A549 (cell line): ENCODE measurements around the gene MBD3. TPM values are rescaled to one million over a fixed set of nuclear protein-coding genes. Genes with fewer than 3 reads are reported as not detected.
A peak's percentile ranks its signal among the peaks of the same experiment; 100 is the strongest.

Source experiments
- ATAC-seq, 2 experiments: fragments of 200-7000 bp in 1 of 2; fragments of >200 bp in 1 of 2; cut with Nextera tagmentation in 1 of 2; cut with Tn5 transposase in 1 of 2; 3 replicates each; pipeline versions ENCODE4 v1.8.0 to v1.9.1; 2018 to 2020; ENCODE audit warnings: mild to moderate bottlenecking in 1 of 2, moderate library complexity in 1 of 2
- CTCF ChIA-PET: fragments of 300-600 bp; sonication (Branson Sonifier 250); formaldehyde crosslinking; extraction: SDS; loops from one replicate; lab custom pipeline; 2021; ENCODE audit warnings: antibody characterized with exemption, inconsistent platforms; lab: Yijun Ruan, JAX
- POLR2A ChIA-PET: fragments of 350-600 bp; formaldehyde crosslinking; extraction: SDS; loops from one replicate; lab custom pipeline; 2021; ENCODE audit warnings: antibody characterized with exemption, inconsistent platforms; lab: Yijun Ruan, JAX
- DNase-seq, 2 experiments: peaks; one replicate each; pipeline versions ENCODE4 v3.0.0 to v3.0.0-alpha.2; 2011 to 2016; ENCODE audit warnings: low read depth in 1 of 2, low spot score in 1 of 2
- FAIRE-seq: peaks from 2 replicates; lab custom pipeline; 2011; peaks lifted over from hg19 to GRCh38; lab: Jason Lieb, UNC
- H3K27ac ChIP-seq, 2 experiments: fragments of >200 bp; sonication (Bioruptor Twin); formaldehyde crosslinking; 3 replicates each; pipeline ENCODE4 v1.5.1; 2016 to 2017
- H3K4me1 ChIP-seq: fragments of >200 bp; sonication (Bioruptor Twin); formaldehyde crosslinking; 3 replicates; pipeline ENCODE4 v1.6.1; 2016
- H3K4me2 ChIP-seq: fragments of >200 bp; sonication (Bioruptor Twin); formaldehyde crosslinking; 3 replicates; pipeline ENCODE4 v1.6.1; 2016
- H3K4me3 ChIP-seq: fragments of >200 bp; sonication (Bioruptor Twin); formaldehyde crosslinking; 3 replicates; pipeline ENCODE4 v1.5.1; 2016
- H3K9me3 ChIP-seq: fragments of >200 bp; sonication (Bioruptor Twin); formaldehyde crosslinking; 3 replicates; pipeline ENCODE4 v1.6.1; 2016
- CEBPB ChIP-seq, 2 experiments: fragments of >200 bp in 1 of 2; sonication (Bioruptor Twin) in 1 of 2; formaldehyde crosslinking in 1 of 2; IDR thresholded peaks; 2 replicates each; pipeline ENCODE4 v1.6.1; 2012 to 2016
- CHD2 ChIP-seq: fragments of 150-350 bp; IDR thresholded peaks from 2 replicates; pipeline ENCODE4 v1.6.1; 2014; ENCODE audit warnings: low read length; ENCODE audit not compliant: partially characterized antibody
- HMGXB4 ChIP-seq: fragments of 250-450 bp; sonication (Bioruptor Pico); IDR thresholded peaks from 2 replicates; pipeline ENCODE4 v1.5.0; 2021; ENCODE audit warnings: mild to moderate bottlenecking, moderate library complexity, borderline replicate concordance
- HOXA7 ChIP-seq: fragments of 250-450 bp; sonication (Bioruptor Pico); IDR thresholded peaks from 2 replicates; pipeline ENCODE4 v1.5.0; 2020; ENCODE audit warnings: mild to moderate bottlenecking, moderate library complexity
- HOXB13 ChIP-seq: fragments of 250-450 bp; sonication (Bioruptor Pico); IDR thresholded peaks from 2 replicates; pipeline ENCODE4 v1.5.0; 2020; ENCODE audit warnings: low read depth, mild to moderate bottlenecking, moderate library complexity
- JUNB ChIP-seq: fragments of >200 bp; sonication (Bioruptor Twin); formaldehyde crosslinking; IDR thresholded peaks from 2 replicates; pipeline ENCODE4 v1.6.1; 2016
- MAZ ChIP-seq: fragments of 150-350 bp; IDR thresholded peaks from 2 replicates; pipeline ENCODE4 v1.6.1; 2014; ENCODE audit warnings: antibody characterized with exemption, low read depth, low read length, borderline replicate concordance
- NPAS2 ChIP-seq: fragments of 250-450 bp; sonication (Bioruptor Pico); IDR thresholded peaks from 2 replicates; pipeline ENCODE4 v1.8.0; 2022; ENCODE audit warnings: mild to moderate bottlenecking, moderate library complexity, borderline replicate concordance
- PHF8 ChIP-seq: fragments of 200-600 bp; sonication (generic); IDR thresholded peaks from 2 replicates; pipeline ENCODE4 v1.6.1; 2016; ENCODE audit warnings: low read depth, mild to moderate bottlenecking, antibody characterized with exemption, moderate library complexity, borderline replicate concordance
- POLR2A ChIP-seq: IDR thresholded peaks from 2 replicates; pipeline ENCODE4 v1.6.1; 2012; ENCODE audit warnings: mild to moderate bottlenecking, low read length
- RAD21 ChIP-seq, 2 experiments: fragments of >200 bp in 1 of 2; sonication (Bioruptor Twin) in 1 of 2; formaldehyde crosslinking in 1 of 2; IDR thresholded peaks in 1 of 2; conservative IDR thresholded peaks in 1 of 2; 2 replicates in 1 of 2; 3 replicates in 1 of 2; pipeline ENCODE4 v1.6.1; 2012 to 2018; ENCODE audit warnings: inconsistent platforms in 1 of 2
- RCOR1 ChIP-seq: fragments of 150-350 bp; IDR thresholded peaks from 2 replicates; pipeline ENCODE4 v1.6.1; 2014; ENCODE audit warnings: antibody characterized with exemption, low read length, low read depth
- SMC3 ChIP-seq: fragments of >200 bp; sonication (Bioruptor Twin); formaldehyde crosslinking; IDR thresholded peaks from 3 replicates; pipeline ENCODE4 v1.6.1; 2018; ENCODE audit warnings: inconsistent platforms
- TFCP2L1 ChIP-seq: fragments of 250-450 bp; sonication (Bioruptor Pico); IDR thresholded peaks from 2 replicates; pipeline ENCODE4 v1.5.0; 2021; ENCODE audit warnings: mild to moderate bottlenecking
- USF2 ChIP-seq: fragments of 450-650 bp; IDR thresholded peaks from 2 replicates; pipeline ENCODE4 v1.6.1; 2014; ENCODE audit warnings: antibody characterized with exemption
- ZC3H11A ChIP-seq: fragments of 450-650 bp; IDR thresholded peaks from 2 replicates; pipeline ENCODE4 v1.6.1; 2014; ENCODE audit warnings: antibody characterized with exemption, mild to moderate bottlenecking
- WGBS: methylation state at CpG from one replicate; pipeline ENCODE4 v1.1.6; 2017; ENCODE audit errors: missing lambda C conversion rate; 5-methylcytosine and 5-hydroxymethylcytosine counted together
- polyA plus RNA-seq, 4 experiments: library from polyadenylated mRNA; depleted of rRNA in 3 of 4; stranded (reverse); fragments of >200 nt; fragmentation: RNase III in 1 of 4; extraction: RNeasy Plus Mini Kit Qiagen cat#74134 plus additional on column Dnase treatment in 1 of 4; gene quantifications; 2 replicates in 3 of 4; 3 replicates in 1 of 4; pipeline ENCODE4 v1.2.3, GENCODE V29; 2011 to 2017

The MBD3 gene
- polyA plus RNA-seq, 2 of the 4 experiments (the other 2 are of a cell fraction), result 22.7 to 41.4 TPM

- POLR2A ChIA-PET, result no interaction called here
Observed at GRCh38 chr19:1575323-1576241, 17.1 kb downstream of the MBD3 start.

GRCh38 chr19:1574354-1575136, 18.1 kb downstream of the MBD3 start:
- no peak for TF ChIP-seq USF2
- no peak for TF ChIP-seq SMC3
- TF ChIP-seq CHD2, result no peak
- no peak for TF ChIP-seq RCOR1
- TF ChIP-seq ZC3H11A, result no peak
- TF ChIP-seq, all 56 proteins: peak for 0
- no peak overlapping the region for H3K4me3 ChIP-seq
- H3K4me2 ChIP-seq, result no peak overlapping the region
- DNase-seq, result no peak
- no peak overlapping the region for H3K27ac ChIP-seq
- no peaks in the 10 kb centered on the region for H3K9me3 ChIP-seq
- no peak for ATAC-seq
- CTCF ChIA-PET, result interaction anchor here (1.1 kb wide), 1 partner anchor 28 kb away, joined by 5 read pairs; no protein-coding TSS in a partner anchor
- POLR2A ChIA-PET, result no interaction called here
- no peak for FAIRE-seq
- WGBS, result 97% methylated on average over 13 of the region's 34 CpGs
- H3K4me1 ChIP-seq, result no peaks in the 10 kb centered on the region

More at GRCh38 chr19:1575323-1576241, 17.1 kb downstream of the MBD3 start:
- no peak for DNase-seq
- CTCF ChIA-PET, result interaction anchor here (0.9 to 1.5 kb wide), 3 partner anchors 13 to 29 kb away, joined by 3 to 5 read pairs (median 5); no protein-coding TSS in a partner anchor
- TF ChIP-seq NPAS2 (no peak), POLR2A (no peak), SMC3 (no peak), JUNB (no peak)
- peak; percentile 13 to 44; a peak in 2 of 6 replicates for ATAC-seq
- Histone ChIP-seq H3K27ac (no peak overlapping the region), H3K4me2 (no peak overlapping the region), H3K4me1 (no peaks in the 10 kb centered on the region), H3K9me3 (no peaks in the 10 kb centered on the region), H3K4me3 (no peak overlapping the region)
- no peak for FAIRE-seq
- WGBS, result 90% methylated on average over 22 of the region's 22 CpGs

- Histone ChIP-seq H3K4me2 (no peak overlapping the region), H3K4me3 (no peak overlapping the region), H3K9me3 (no peaks in the 10 kb centered on the region), H3K27ac (no peak overlapping the region), H3K4me1 (peaks cover 4% of the 10 kb centered on the region; the same call in 1 of the 3 replicates)
- ChIA-PET POLR2A (no interaction called here), CTCF (no interaction called here)
- 83% methylated on average over 8 of the region's 9 CpGs for WGBS
- TF ChIP-seq HMGXB4 (CRISPR knock-in tag) (no peak), HOXB13 (CRISPR knock-in tag) (no peak), USF2 (no peak), PHF8 (no peak)
- DNase-seq (no peak), ATAC-seq (no peak), FAIRE-seq (no peak)
Observed at GRCh38 chr19:1572795-1573194, 19.9 kb downstream of the MBD3 start.

GRCh38 chr19:1571358-1571757, 21.3 kb downstream of the MBD3 start:
- H3K4me1 ChIP-seq, result peaks cover 4% of the 10 kb centered on the region; the same call in 1 of the 3 replicates
- DNase-seq (no peak), FAIRE-seq (no peak), ATAC-seq (no peak)
- no peak overlapping the region for H3K4me2 ChIP-seq
- TF ChIP-seq RAD21 (conservative IDR thresholded peaks at IDR 0.05 in 1 of 2, IDR thresholded peaks at IDR 0.05 in 1 of 2), result no peak
- TF ChIP-seq USF2, result no peak
- TF ChIP-seq NPAS2, result no peak
- no peak for TF ChIP-seq CEBPB (IDR thresholded peaks at IDR 0.05)
- TF ChIP-seq RCOR1, result no peak
- TF ChIP-seq HOXA7 (CRISPR knock-in tag), result no peak
- TF ChIP-seq CHD2, result no peak
- TF ChIP-seq MAZ, result no peak
- TF ChIP-seq TFCP2L1 (CRISPR knock-in tag), result no peak
- H3K27ac ChIP-seq, result no peak overlapping the region
- H3K4me3 ChIP-seq, result no peak overlapping the region
- H3K9me3 ChIP-seq, result no peaks in the 10 kb centered on the region
- ChIA-PET POLR2A (no interaction called here), CTCF (no interaction called here)
- WGBS, result 91% methylated on average over 12 of the region's 12 CpGs
